Smooth muscle cell (in vitro differentiated cells): Measurements from ENCODE around the gene HAP1. TPM values are rescaled to one million over a fixed set of nuclear protein-coding genes. Genes with fewer than 3 reads are reported as not detected.

Experiments used
- DNase-seq: peaks from one replicate; lab custom pipeline; 2025; ENCODE audit not compliant: unreplicated experiment; lab: John Stamatoyannopoulos, UW
- H2AFZ ChIP-seq: fragments of 200-600 bp; sonication (generic); 2 replicates; pipeline ENCODE4 v1.6.0; 2016; ENCODE audit warnings: antibody characterized with exemption, low read depth, mild to moderate bottlenecking
- H3F3A ChIP-seq: fragments of 200-600 bp; sonication (generic); 2 replicates; pipeline ENCODE4 v1.6.0; 2017; ENCODE audit warnings: antibody characterized with exemption, low read depth
- H3K27ac ChIP-seq: fragments of 200-600 bp; sonication (generic); 2 replicates; pipeline ENCODE4 v1.5.1; 2016; ENCODE audit warnings: low read depth, mild to moderate bottlenecking
- H3K27me3 ChIP-seq: fragments of 200-600 bp; sonication (generic); 2 replicates; pipeline ENCODE4 v1.6.1; 2016; ENCODE audit warnings: low read depth, mild to moderate bottlenecking
- H3K36me3 ChIP-seq: fragments of 200-600 bp; sonication (generic); 2 replicates; pipeline ENCODE4 v1.5.1; 2016; ENCODE audit warnings: low read depth
- H3K4me1 ChIP-seq: fragments of 200-600 bp; sonication (generic); 2 replicates; pipeline ENCODE4 v1.5.1; 2016; ENCODE audit warnings: low read depth
- H3K4me2 ChIP-seq: fragments of 200-600 bp; sonication (generic); 2 replicates; pipeline ENCODE4 v1.6.0; 2016; ENCODE audit warnings: mild to moderate bottlenecking
- H3K4me3 ChIP-seq: fragments of 200-600 bp; sonication (generic); 2 replicates; pipeline ENCODE4 v1.5.1; 2016; ENCODE audit warnings: mild to moderate bottlenecking
- H3K79me2 ChIP-seq: fragments of 200-600 bp; sonication (generic); 2 replicates; pipeline ENCODE4 v1.6.0; 2016; ENCODE audit warnings: low read depth, mild to moderate bottlenecking
- H3K9ac ChIP-seq: fragments of 200-600 bp; sonication (generic); 2 replicates; pipeline ENCODE4 v1.6.0; 2016; ENCODE audit warnings: low read depth
- H3K9me3 ChIP-seq: fragments of 200-600 bp; sonication (generic); replicated peaks from 2 replicates; pipeline ENCODE4 v1.5.1; 2016; ENCODE audit warnings: low read depth
- H4K20me1 ChIP-seq: fragments of 200-600 bp; sonication (generic); 2 replicates; pipeline ENCODE4 v1.6.0; 2016; ENCODE audit warnings: low read depth
- CTCF ChIP-seq: fragments of 200-600 bp; sonication (generic); IDR thresholded peaks from 2 replicates; pipeline ENCODE4 v1.5.1; 2017; ENCODE audit warnings: borderline replicate concordance, mild to moderate bottlenecking, antibody characterized with exemption; ENCODE audit not compliant: insufficient read depth, poor library complexity, severe bottlenecking
- WGBS: methylation state at CpG from one replicate; pipeline ENCODE4 v1.1.7; 2016; ENCODE audit warnings: low lambda C conversion rate; 5-methylcytosine and 5-hydroxymethylcytosine counted together
- polyA plus RNA-seq: library from polyadenylated mRNA; unstranded; fragments of >200 nt; fragmentation: Nextera tagmentation; extraction: Ambion mirVana; gene quantifications from 2 replicates; pipeline ENCODE4 v1.2.1, GENCODE V29; 2016
- total RNA-seq: library from RNA; depleted of rRNA; stranded (reverse); fragments of >200 nt; gene quantifications from 2 replicates; pipeline ENCODE4 v1.2.3, GENCODE V29; 2014

Gene HAP1
- total and polyA plus RNA-seq, 2 experiments from 2014 or later = 0.36 to 0.73 TPM

- Histone ChIP-seq H3K27ac (peak overlapping the region; percentile 90), H3K4me1 (peaks cover 23% of the 10 kb centered on the region), H2AFZ (no peak overlapping the region), H4K20me1 (peaks cover 79% of the 10 kb centered on the region), H3K9ac (peak overlapping the region; percentile 34), H3F3A (peaks cover 14% of the 10 kb centered on the region), H3K4me3 (no peak overlapping the region), H3K79me2 (peaks cover 53% of the 10 kb centered on the region), H3K36me3 (no peaks in the 10 kb centered on the region), H3K9me3 (no peaks in the 10 kb centered on the region), H3K4me2 (peak overlapping the region; percentile 15), H3K27me3 (no peaks in the 10 kb centered on the region)
- TF ChIP-seq CTCF = no peak
- 89% methylated on average over 19 of the region's 19 CpGs for WGBS
- no peak for DNase-seq
Measured at GRCh38 chr17:41772586-41773189, 38.2 kb upstream of the HAP1 start.

GRCh38 chr17:41772218-41772585, 37.8 kb upstream of the HAP1 start:
- Histone ChIP-seq H4K20me1 (peaks cover 78% of the 10 kb centered on the region), H3K27ac (peak overlapping the region; percentile 90), H3K79me2 (peaks cover 53% of the 10 kb centered on the region), H3K4me2 (peak overlapping the region; percentile 15), H3K9me3 (no peaks in the 10 kb centered on the region), H3K4me1 (peaks cover 19% of the 10 kb centered on the region), H2AFZ (no peak overlapping the region), H3K27me3 (no peaks in the 10 kb centered on the region), H3K36me3 (no peaks in the 10 kb centered on the region), H3K9ac (peak overlapping the region; percentile 34), H3F3A (peaks cover 14% of the 10 kb centered on the region), H3K4me3 (no peak overlapping the region)
- DNase-seq = no peak
- WGBS = 65% methylated on average over 4 of the region's 4 CpGs
- no peak for TF ChIP-seq CTCF

GRCh38 chr17:41771389-41772206, 37.2 kb upstream of the HAP1 start:
- 88% methylated on average over 17 of the region's 17 CpGs for whole genome bisulfite sequencing
- peaks cover 79% of the 10 kb centered on the region for H4K20me1 ChIP-seq
- peaks cover 11% of the 10 kb centered on the region for H3F3A ChIP-seq
- no peak overlapping the region for H3K9ac ChIP-seq
- H3K9me3 ChIP-seq = no peaks in the 10 kb centered on the region
- peak overlapping the region; percentile 28 for H3K27ac ChIP-seq
- peaks cover 53% of the 10 kb centered on the region for H3K79me2 ChIP-seq
- no peaks in the 10 kb centered on the region for H3K27me3 ChIP-seq
- H3K36me3 ChIP-seq = no peaks in the 10 kb centered on the region
- no peak overlapping the region for H2AFZ ChIP-seq
- H3K4me1 ChIP-seq = peaks cover 13% of the 10 kb centered on the region
- H3K4me3 ChIP-seq = no peak overlapping the region
- DNase-seq = no peak
- H3K4me2 ChIP-seq = no peak overlapping the region
- TF ChIP-seq CTCF = no peak

GRCh38 chr17:41769985-41770384, 35.5 kb upstream of the HAP1 start:
- Histone ChIP-seq H3K27me3 (no peaks in the 10 kb centered on the region), H3K4me2 (no peak overlapping the region), H3K9me3 (no peaks in the 10 kb centered on the region), H3K4me1 (no peaks in the 10 kb centered on the region), H4K20me1 (peaks cover 80% of the 10 kb centered on the region), H3K36me3 (peaks cover 11% of the 10 kb centered on the region), H2AFZ (no peak overlapping the region), H3K4me3 (no peak overlapping the region), H3K79me2 (peaks cover 37% of the 10 kb centered on the region), H3K27ac (no peak overlapping the region), H3K9ac (no peak overlapping the region), H3F3A (peaks cover 5% of the 10 kb centered on the region)
- no peak for DNase-seq
- TF ChIP-seq CTCF = no peak
- WGBS = 87% methylated on average over 3 of the region's 3 CpGs
